HK-2 (cell line): ENCODE measurements around the gene SERTAD2.

Experiments
- DNase-seq: peaks from one replicate; pipeline ENCODE4 v3.0.0-alpha.2; 2018; ENCODE audit not compliant: unreplicated experiment

Gene SERTAD2

GRCh38 chr2:64627860-64628841 lies 25.6 kb downstream of the SERTAD2 start:
- DNase-seq, result no peak

- no peak for DNase-seq
Observed at GRCh38 chr2:64626963-64627760, 26.6 kb downstream of the SERTAD2 start.

- DNase-seq, result no peak
Observed at GRCh38 chr2:64626146-64626809, 27.4 kb downstream of the SERTAD2 start.

GRCh38 chr2:64625299-64626145 lies 28.2 kb downstream of the SERTAD2 start:
- no peak for DNase-seq

GRCh38 chr2:64624862-64625261 lies 28.9 kb downstream of the SERTAD2 start:
- DNase-seq, result no peak

- DNase-seq, result no peak
Observed at GRCh38 chr2:64624108-64624610, 29.6 kb downstream of the SERTAD2 start.

GRCh38 chr2:64623242-64623850 lies 30.4 kb downstream of the SERTAD2 start:
- DNase-seq, result no peak

- no peak for DNase-seq
Observed at GRCh38 chr2:64622443-64623241, 31.1 kb downstream of the SERTAD2 start.

GRCh38 chr2:64620661-64621060 lies 33.1 kb downstream of the SERTAD2 start:
- no peak for DNase-seq

- no peak for DNase-seq
Observed at GRCh38 chr2:64617631-64618151, 36.0 kb downstream of the SERTAD2 start.

DNA sequence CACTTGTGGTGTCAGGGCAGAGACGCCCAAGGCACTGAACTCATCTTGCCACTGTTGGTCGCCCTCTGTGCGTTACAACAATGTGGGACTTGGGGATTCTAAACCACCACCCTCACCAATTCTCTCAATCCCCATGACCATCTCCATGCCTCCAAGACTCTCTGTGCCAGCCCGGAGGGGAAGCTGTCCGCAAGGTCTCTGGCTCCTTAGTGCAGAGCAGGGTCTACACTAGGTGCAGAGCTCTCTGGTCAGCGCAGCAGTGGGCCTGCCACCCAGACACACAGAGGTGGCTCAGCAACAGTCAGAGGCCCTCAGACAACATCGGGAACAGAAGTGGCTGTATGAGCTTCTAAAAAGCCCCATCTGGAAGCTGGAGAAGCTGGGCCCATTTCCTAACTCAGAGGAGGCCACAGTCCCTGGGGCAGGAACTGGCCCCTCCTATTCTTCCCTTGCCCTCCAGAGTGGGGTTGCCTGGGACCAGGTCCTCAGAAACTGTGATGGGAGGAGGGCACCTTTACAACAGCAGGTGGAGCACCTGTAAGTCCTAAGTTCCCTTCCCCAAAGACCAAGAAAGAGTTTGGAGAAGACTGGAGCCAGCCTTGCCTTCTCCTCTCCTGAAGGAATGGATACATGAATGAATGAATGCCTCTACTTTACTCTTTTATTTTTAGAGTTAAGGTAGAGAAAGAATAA lies 37.7 kb downstream of the SERTAD2 start:
- DNase-seq, result no peak

DNA sequence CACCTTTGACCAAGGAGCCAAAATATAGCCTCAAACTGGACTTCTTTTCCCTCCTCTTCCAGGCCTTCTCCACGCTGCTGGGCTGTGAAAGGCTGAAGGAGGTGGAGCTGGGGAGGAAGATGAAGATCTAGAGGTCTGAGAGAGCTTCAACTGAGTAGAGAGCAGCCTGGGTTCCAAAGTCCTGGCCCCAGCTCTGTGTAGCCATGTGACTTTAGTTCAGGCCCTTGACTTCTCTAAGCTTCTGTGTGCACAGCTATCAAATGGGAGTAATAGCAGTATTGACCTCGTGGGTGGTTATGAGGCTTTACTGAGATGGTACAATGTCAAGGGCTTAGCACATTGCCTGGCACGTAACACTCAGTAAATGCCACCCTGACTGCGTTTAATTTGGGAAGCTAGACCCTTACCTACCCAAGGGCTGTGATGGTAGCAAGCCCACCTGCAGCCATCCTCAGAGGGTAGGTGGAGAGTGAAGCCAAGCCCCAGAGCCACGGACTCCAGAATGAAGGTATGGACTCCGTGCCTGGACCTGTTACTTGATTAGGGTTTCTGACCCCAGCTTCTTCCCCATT lies 38.4 kb downstream of the SERTAD2 start:
- DNase-seq, result no peak

- DNase-seq, result no peak
Observed at GRCh38 chr2:64613276-64613675, 40.4 kb downstream of the SERTAD2 start.

- no peak for DNase-seq
Observed at GRCh38 chr2:64612575-64613195, 41.0 kb downstream of the SERTAD2 start.

DNA sequence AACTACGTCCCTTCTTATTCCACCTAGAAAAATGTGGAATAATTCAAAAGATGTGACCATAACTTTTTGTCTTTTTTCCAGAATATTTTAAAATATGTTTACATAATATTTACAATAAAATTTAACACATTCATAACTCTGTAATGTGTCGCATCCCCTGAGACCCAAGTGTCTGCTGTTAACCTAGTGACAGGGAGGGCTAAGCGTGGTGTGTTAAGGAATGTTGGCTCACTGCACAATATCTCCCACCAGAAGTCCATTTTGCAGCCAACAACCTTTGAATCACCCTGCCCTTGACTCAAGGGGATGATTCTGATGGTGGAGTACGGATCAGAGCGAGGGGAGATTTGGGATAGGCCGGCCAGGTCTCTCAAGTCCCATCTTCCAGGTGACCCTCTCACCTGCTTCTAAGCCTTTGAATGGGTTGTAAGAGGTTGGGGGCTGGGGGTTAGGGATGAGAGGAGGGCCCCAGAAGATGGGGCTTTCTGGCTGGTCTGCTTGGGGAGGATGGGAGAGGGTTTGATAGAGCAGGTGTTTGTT lies 43.3 kb downstream of the SERTAD2 start:
- DNase-seq, result no peak

GRCh38 chr2:64609942-64610281 lies 43.8 kb downstream of the SERTAD2 start:
- no peak for DNase-seq

- no peak for DNase-seq
Observed at GRCh38 chr2:64609227-64609941, 44.3 kb downstream of the SERTAD2 start.
